DMS114 treated with DMSO at 0.1 percent for 48 hours (cell line): ENCODE measurements around the gene KLK12.
"Not testable (repeated sequence)": the region's sequence is repeated elsewhere in the genome, so short reads cannot be mapped to it uniquely, and the experiment has no call there.

Experiments used
- DNase-seq: peaks from one replicate; lab custom pipeline; 2025; ENCODE audit not compliant: unreplicated experiment; lab: John Stamatoyannopoulos, UW

Gene KLK12

GRCh38 chr19:51016798-51017683, 17.8 kb downstream of the KLK12 start:
- DNase-seq = peak; percentile 56

GRCh38 chr19:51015691-51016267, 19.0 kb downstream of the KLK12 start:
- no peak for DNase-seq

- DNase-seq = no peak
Measured at GRCh38 chr19:51014242-51014641, 20.6 kb downstream of the KLK12 start.

GRCh38 chr19:51012661-51013190, 22.1 kb downstream of the KLK12 start:
- no peak for DNase-seq

DNA sequence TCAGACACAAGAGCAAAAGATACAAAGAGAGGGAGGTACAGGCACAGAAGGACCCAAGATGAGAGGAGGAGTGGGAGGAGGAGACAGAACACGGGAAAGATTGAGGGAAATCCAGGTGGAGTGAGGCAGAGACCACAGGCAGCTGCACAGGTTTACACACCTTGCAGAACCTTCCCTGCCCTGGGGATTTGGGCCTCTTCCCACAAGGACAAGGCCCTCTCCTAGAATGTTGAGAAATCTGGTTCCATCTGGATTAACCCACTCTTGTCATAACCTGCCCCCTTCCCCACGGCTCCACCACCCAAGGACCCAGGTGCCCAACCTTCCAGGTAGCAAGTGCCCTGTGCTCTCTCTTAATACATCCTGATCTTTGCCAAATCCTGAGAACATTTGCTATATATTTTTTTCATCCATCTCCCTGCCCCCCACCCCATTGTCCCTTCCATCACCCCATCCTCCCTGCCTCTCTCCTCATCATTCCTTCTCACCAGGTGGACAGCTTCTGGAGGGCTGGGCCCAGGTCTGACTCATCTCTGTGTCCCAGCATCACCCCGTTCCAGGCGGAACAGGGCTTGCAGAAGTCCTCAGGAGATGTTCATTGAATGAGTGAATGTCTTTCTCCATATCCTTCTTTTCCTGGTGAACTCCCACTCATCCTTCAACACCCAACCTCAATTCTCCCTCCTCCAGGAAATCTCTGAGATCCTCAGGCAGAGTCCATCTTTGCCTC, 24.6 kb downstream of the KLK12 start:
- DNase-seq = no peak

- DNase-seq = no peak
Measured at GRCh38 chr19:51009061-51009891, 25.5 kb downstream of the KLK12 start.

- no peak for DNase-seq
Measured at GRCh38 chr19:51007488-51007887, 27.3 kb downstream of the KLK12 start.

GRCh38 chr19:51006406-51006805, 28.4 kb downstream of the KLK12 start:
- no peak for DNase-seq

DNA sequence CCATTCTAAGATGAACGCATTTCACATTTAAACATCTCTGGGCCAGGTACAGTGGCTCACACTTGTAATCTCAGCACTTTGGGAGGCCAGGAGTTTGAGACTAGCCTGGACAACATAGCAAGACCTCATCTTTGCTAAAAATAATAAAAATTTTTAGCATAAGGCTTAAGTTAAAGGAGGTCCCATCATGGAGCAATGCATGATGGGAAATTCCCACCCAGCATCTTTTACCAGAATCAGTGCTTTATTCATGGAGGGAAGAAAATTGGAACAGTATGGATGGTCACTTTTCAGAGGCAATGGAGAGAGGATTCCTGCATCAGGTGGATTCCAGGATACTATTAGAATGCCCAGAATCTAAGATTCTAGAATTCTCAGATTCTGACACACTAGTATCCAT, 29.6 kb downstream of the KLK12 start:
- no peak for DNase-seq

GRCh38 chr19:51003316-51003715, 31.5 kb downstream of the KLK12 start:
- DNase-seq = no peak

GRCh38 chr19:51002542-51003311, 32.1 kb downstream of the KLK12 start:
- peak; percentile 65 for DNase-seq

- no peak for DNase-seq
Measured at GRCh38 chr19:51002089-51002532, 32.7 kb downstream of the KLK12 start.

DNA sequence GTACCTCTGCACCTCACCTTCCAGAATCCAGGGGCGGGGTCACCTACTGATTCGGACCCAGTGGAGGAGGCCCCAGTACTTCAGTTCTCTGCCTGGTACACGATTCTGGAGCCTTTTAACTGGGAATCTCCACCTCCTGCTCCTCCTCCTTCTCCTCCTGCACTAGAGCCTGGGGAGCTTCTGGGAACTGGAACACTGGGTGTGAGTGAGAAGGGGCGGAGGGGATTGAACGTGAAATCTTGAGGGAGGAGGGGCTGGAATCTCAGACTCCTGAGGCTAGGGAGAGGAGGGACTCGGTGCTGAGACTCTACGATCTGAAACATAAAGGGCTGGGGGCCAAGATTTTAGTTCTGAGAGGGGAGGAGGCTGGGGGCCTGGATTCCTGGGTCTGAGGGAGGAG, 33.3 kb downstream of the KLK12 start, which contains the start of gene KLK8:
KLK8 (minus strand) TSS at position 90 of the 400 bp plus-strand sequence. CDS start 437 bp downstream, outside the sequence.
- DNase-seq = no peak

DNA sequence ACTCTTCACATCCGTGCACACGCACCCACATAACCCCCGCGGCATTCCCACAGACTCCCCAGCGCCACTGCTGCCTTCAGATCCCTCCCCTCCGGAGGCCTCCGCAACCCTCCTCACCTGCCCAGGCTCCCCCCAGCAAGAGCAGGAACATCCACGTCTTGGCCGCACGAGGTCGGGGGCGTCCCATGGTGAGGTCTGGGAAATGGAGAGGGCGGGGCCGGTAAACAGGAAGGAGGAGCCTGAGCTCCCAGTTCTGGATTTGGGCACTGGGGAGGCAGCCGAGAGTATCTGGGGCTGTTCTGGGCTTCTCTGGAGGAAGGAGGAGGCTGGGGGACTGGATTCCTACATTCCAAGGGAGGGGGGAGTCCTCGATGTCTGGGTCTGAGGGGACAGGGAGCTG, 33.8 kb downstream of the KLK12 start:
- no peak for DNase-seq

DNA sequence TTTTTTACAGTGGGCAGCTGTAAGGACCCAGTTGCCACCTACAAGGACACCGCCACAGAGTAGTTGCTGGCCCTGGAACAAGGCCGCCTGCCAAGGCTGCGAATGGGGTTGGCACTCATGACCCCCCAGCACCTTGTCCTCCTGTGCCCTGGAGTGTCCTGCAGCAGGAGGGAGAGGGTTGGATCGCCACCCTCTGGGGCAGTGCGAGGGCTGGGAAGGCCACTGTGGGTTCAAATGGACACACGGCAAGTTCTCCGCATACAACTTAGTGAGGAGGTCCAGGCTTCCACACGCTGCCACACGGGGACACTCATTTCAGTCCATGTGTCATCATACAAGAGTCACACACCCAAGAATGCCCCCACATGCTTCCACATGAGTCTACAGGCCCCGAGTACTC, 34.4 kb downstream of the KLK12 start:
- DNase-seq = no peak

DNA sequence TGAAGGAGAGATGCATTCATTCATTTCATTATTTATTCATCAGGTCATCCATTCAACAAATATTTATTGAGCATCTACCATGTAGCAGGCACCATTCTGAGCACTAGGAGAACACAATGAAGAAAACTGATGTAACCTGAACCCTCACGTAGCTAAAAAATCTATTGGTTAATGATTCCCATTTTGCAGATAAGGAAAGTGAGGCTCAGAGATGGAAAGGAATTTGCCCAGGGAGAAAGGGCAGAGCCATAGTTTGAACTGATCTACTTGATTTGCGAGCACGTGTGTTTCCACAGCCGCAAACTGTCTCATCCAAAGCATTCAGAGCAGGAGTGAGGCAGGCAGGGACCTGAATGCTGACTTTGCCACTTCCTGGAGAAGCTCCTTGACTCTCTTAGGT, 36.1 kb downstream of the KLK12 start:
- no peak for DNase-seq

GRCh38 chr19:50998061-50998460, 36.7 kb downstream of the KLK12 start:
- DNase-seq = no peak

- DNase-seq = no peak
Measured at GRCh38 chr19:50994129-50994528, 40.7 kb downstream of the KLK12 start.

GRCh38 chr19:50992666-50993035, 42.2 kb downstream of the KLK12 start:
- DNase-seq = no peak

GRCh38 chr19:50984416-50984815, 50.4 kb downstream of the KLK12 start:
- not testable (repeated sequence) for DNase-seq
